GM19468 (cell line): Measurements from ENCODE around the gene TMEM198.

Experiments used
- ATAC-seq: cut with Tn5 transposase; IDR thresholded peaks from one replicate; pipeline ENCODE4 v1.9.1; 2021; ENCODE audit warnings: mild to moderate bottlenecking, moderate library complexity, moderate number of reproducible peaks; ENCODE audit not compliant: unreplicated experiment; ENCODE audit errors: extremely low read depth

TMEM198 gene

GRCh38 chr2:219523031-219523671 lies 20.7 kb upstream of the TMEM198 start:
- no peak for ATAC-seq

DNA sequence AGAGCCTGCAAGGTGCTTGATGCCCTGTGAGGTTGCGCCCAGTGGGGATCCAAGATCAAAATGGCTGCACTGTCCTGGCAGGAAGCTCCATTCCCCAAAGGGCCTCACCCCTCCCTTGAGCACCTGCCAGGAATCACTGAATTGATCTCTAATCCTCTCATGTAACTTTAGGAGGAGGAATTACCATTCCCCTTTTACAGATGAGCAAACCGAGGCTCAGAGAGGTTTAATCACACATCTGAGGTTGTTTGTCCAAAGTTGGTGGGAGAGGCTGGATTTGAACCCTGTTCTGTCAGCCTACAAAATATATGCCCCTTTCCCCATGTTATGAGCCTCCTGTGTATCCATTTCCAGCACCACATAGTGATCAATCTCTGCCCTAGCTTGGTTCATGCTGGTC lies 19.0 kb upstream of the TMEM198 start:
- ATAC-seq = no peak

DNA sequence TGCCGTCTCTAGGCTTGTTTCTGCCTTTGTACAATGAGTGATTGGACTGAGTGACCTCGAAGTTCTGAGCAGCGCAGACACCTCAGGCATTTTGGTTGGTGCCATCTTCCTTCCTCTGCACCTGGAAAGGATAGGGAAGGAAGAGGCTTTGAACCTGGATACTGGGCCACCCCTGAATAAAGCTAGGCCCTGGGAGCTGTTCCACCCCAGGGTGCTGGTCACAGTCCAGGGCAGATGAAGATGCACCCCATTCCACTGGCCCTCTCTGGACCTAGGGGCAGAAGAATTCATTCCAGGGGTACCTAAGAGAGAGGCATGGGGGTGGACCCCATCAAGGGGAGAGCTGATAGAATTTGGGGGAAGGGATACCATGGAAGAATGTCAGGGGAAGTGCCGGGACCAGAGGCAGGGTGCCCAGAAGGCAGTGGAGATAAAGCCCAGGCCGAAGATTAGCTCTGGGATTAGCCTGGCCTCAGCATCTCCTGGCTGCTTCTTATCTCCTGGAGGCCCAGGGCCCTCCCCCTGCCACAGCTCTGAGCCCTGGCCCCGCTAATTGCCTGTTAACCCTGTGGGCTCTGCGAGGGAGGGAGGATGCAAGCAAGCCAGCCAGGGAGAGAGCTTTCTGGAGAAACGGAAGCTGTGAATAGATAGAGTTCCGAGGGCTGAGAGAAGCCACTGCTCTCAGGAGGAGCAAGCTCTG lies 18.1 kb upstream of the TMEM198 start:
- no peak for ATAC-seq

DNA sequence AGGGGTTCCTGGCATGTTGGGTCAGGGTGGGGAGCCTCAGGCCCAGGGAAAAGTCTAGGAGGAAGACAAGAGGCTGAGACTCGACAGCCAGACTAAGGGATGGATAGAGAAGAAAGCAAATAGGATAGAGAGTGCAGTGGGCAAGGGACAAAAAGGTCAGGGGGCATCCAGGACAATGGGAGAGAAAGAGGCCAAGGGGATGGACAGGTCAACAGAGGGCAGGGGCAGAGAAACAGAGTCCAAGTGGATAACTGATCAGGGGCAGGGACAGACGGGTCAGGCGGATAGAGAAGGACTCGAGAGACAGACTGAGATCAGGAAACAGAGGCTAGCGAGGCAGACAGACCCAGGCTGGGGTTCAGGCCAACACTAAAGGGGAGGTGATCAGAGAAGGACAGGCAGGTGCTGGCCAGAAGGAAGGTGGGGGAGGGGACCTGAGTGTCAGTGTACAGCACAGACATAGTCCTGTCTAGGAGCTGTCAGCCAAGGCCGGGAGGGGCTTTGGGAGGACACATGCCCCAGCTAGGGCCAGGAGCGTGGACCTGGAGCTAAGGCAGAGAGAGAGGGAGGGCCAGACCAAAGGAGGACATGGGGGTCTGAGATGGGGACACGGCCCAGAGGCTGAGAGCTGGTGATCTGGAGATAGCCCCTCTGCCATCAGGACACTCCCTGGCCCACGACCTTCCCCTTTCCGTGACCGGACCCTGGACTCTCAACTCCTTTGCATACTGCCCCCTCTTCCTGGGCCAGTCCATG lies 17.3 kb upstream of the TMEM198 start:
- no peak for ATAC-seq

DNA sequence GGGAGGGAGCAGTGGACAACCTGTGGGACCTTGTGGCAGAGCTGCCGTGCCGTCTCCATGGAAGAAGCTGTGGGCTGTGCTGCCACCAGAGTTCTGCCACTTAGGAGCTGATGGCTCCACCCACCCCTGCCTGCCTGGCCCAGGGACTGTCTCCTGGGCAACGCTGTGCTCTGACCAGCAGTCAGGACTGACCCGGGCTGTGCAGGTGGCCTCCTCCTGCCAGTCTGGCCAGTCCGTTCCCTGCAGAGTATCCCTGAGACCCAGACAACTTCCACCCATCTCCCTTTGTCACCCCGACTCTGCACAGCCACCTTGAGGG lies 16.8 kb upstream of the TMEM198 start:
- no peak for ATAC-seq

DNA sequence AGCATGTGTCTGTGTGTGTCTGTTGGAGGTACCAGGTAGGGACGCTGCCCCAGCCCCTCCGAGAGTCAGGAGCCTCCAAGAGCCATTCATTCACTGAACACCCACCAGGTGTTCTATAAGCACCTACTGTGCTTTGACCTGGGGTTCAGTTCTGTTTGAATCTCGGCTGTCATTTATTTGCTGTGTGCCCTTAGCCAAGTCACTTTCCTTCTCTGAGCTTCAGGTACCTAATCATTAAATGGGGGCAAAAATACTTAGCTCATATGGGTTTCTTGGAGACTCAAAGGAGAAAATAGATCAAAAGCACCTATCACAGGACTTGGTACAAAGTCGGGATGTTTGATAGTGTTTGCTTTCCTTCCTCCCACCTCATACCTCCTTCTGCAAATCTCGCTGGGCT lies 16.4 kb upstream of the TMEM198 start:
- ATAC-seq = no peak

- peak; percentile 69 for ATAC-seq
Measured at GRCh38 chr2:219530048-219530963, 13.5 kb upstream of the TMEM198 start.

DNA sequence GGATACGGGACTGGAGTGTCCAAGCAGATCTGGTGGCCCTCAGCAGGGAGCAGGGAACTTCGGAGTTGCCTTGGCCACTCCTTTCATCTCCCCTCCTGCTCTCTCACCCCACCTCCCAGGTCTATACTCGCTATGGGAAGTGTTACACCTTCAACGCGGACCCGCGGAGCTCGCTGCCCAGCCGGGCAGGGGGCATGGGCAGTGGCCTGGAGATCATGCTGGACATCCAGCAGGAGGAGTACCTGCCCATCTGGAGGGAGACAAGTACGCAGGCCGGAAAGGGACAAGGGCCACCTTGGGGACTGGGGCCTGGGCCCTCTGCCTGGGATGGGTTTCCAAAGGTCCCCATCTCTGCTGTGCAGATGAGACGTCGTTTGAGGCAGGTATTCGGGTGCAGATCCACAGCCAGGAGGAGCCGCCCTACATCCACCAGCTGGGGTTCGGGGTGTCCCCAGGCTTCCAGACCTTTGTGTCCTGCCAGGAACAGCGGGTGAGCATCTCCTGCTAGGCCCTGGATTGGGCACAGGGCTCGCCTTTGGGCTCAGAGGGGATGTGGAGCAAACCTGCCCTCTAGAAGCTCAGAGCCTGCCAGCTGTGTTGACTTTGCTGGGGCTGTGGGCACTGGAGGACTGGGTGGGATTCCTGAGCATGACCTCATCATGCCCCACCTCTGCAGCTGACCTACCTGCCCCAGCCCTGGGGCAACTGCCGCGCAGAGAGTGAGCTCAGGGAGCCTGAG lies 12.0 kb upstream of the TMEM198 start:
- ATAC-seq = no peak

GRCh38 chr2:219532378-219532649 lies 11.5 kb upstream of the TMEM198 start:
- no peak for ATAC-seq

DNA sequence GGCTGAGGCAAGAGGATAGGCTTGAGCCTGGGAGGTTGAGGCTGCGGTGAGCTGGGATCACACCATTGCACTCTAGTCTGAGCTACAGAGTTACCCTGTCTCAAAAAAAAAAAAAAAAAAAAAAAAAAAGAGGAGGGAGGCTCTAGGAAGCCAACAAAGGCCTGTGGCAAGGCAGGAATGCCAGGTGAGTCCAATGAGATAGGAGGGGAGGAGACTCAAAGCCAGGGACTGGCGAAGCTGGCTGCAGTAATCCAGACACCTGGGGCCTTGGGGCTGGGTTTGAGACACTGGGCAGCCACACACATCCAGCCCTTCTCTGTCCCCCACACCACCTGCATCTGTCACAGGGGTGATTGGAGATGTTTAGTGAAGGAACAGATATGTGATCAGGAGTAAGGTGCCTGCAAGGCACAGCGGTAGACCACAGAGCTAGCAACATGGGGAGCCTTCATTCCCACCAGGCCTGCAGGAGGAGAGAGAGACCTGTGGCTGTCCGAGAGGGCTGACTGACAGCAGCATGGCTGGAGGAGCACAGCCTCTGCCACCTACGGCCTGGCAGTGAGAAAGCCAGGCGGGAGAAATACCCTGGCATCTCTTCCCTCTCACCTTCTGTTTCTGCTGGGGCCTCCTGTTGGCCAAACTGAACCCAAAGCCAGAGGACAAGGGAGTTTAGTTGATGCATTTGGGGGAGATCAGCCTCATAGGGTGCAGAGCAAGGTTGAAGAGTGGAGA lies 9.7 kb upstream of the TMEM198 start:
- ATAC-seq = no peak

DNA sequence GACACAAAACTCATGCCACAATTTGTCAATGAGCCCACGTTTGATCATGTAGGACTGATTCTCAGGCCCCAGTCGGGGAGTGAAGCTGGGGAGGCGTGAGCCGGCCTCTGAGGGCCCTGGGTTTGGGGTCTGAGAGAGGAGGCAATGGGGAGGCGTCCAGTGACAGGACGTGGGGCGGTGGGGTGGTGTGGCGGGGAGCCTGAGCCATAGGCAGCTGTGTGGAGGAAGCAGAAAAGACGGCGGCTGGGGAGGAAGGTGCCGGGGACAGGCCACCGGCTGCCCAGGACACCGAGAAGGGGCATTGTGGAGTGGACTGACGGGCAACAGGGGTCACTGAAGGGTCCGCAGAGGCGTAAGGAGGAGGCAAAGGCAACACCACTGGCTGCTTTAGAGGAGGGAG lies 7.4 kb upstream of the TMEM198 start:
- no peak for ATAC-seq

- ATAC-seq = no peak
Measured at GRCh38 chr2:219536967-219537366, 6.9 kb upstream of the TMEM198 start.

GRCh38 chr2:219537657-219538488 lies 6.0 kb upstream of the TMEM198 start:
- no peak for ATAC-seq

DNA sequence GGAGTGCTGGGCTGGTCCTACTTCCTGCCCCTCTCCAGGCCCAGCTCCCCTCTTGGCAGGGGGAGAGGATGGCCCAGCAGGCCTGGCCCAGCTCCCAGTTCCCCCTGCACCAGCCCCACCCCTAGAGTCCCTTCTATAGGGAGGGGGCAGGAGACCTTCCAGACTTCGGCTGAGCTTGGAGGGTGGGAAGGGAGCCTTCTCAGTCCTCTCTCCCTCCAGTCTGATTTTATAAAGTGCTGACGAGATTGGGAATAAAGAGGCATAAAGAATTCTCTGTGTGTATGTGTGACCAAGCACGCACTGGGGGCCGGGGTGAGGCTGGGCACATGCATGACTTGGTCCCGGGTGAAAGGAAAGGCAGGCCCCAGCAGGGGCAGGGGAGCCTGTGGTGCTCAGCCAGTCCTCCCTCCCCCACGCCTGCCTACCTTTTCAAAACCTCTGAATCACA lies 5.3 kb upstream of the TMEM198 start:
- no peak for ATAC-seq

DNA sequence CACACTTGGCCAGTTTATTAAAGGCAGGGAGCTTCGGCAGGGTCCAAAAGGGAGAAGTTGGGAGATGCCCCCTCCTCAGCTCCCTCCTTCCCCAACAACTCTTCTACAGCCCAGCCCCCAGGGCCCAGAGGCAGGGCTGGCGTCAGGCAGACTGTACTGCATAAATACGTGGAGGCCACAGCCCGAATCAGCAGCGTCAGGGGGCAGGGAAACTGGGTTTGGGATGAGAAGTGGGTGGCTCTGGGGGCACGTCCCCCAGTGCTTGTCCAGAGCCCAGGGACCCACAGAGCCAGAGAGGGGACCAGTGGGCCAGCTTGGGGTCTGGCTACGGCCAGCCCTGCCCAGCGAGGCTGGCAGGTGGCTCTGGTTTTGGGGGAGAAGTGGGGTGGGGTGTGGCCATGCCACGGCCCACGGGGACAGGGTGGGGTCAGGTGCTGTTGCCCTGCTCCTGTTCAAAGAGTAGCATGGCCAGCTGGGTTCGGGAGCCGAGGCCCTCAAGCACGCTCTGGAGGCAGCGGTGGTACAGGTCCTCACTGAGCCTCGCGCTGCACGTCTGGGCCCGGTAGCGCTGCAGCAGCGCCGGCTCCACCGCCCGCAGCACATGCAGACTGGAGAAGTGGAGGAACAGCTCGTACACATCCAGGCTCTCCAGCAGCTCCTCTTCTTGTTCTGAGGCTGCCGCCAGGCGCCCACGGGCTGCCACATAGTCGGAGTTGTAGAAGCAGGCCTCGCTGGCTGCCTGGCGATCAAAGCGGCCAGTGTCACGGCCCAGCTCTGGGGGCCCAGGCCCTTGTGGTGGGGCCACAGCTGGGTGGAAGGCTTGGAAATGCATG lies 4.7 kb upstream of the TMEM198 start:
- ATAC-seq = no peak

DNA sequence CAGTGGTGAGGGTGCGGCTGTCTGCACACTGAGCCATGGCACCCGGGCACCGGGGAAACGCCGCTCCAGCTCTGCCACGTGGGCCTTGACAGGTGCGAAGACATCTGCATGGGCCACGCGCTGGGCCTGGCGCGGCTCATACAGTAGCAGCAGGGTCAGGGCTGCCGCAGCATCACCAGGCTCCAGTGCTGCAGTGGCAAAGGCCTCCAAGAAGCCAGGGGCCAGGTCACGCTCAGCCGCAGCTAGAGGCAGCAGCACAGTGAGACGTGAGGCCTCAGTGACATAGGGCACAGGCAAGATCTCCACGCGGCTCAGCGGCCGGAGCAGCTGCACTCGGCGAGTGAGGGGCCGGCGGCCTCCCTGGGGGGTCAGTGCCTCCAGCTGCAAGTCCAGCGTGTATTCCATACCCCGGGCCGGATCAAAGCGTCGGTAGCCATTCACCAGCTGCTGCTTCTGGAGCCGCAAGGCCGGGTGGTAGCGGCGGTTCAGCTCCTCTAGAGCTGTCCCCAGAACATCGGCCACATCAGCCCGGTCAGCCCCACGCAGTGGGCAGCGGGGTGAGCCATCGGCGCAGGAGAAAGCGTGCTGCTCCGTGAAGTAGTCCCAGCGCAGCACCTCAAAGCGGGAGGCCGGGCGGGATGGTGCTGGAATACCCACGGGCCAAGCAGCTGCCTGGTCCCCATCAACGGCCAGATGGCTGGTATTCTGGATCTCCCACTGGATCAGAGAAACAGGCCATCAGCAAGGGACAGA lies 3.7 kb upstream of the TMEM198 start:
- no peak for ATAC-seq
